SK-N-SH (cell line): ENCODE measurements around the gene SENP8. TPM values are rescaled to one million over a fixed set of nuclear protein-coding genes. Genes with fewer than 3 reads are reported as not detected.

Experiments used
- CTCF ChIA-PET: fragments of 300-600, 350-600 bp; formaldehyde crosslinking; extraction: SDS; loops from one replicate; lab custom pipeline; 2021; lab: Yijun Ruan, JAX
- POLR2A ChIA-PET: fragments of 350-600 bp; sonication (Branson Sonifier 250); formaldehyde crosslinking; extraction: SDS; loops from one replicate; lab custom pipeline; 2020; ENCODE audit warnings: antibody characterized with exemption, inconsistent platforms; lab: Yijun Ruan, JAX
- DNase-seq: peaks from one replicate; pipeline ENCODE4 v3.0.0; 2012
- H2AFZ ChIP-seq: fragments of 200-600 bp; sonication (generic); 2 replicates; pipeline ENCODE4 v1.8.1; 2016; ENCODE audit warnings: antibody characterized with exemption, mild to moderate bottlenecking, low read depth
- H3F3A ChIP-seq: fragments of 200-600 bp; sonication (generic); replicated peaks from 2 replicates; pipeline ENCODE3; 2016; ENCODE audit warnings: antibody characterized with exemption, mild to moderate bottlenecking; ENCODE audit not compliant: insufficient read depth
- H3K27ac ChIP-seq, 2 experiments: fragments of 200-500 bp in 1 of 2; fragments of 200-600 bp in 1 of 2; sonication (Bioruptor generic) in 1 of 2; sonication (generic), shearing (Covaris generic) in 1 of 2; 2 replicates each; pipeline versions ENCODE4 v1.5.1 to v1.6.1; 2014 to 2016; ENCODE audit warnings: low read depth in 2 of 2, inconsistent platforms in 1 of 2, low read length in 1 of 2, mild to moderate bottlenecking in 1 of 2, mixed read lengths in 1 of 2
- H3K27me3 ChIP-seq: fragments of 200-600 bp; sonication (generic), shearing (Covaris generic); 2 replicates; pipeline ENCODE4 v1.6.1; 2016; ENCODE audit warnings: mixed run types; ENCODE audit not compliant: insufficient read depth
- H3K36me3 ChIP-seq, 2 experiments: fragments of 200-500 bp in 1 of 2; fragments of 200-600 bp in 1 of 2; sonication (Bioruptor generic) in 1 of 2; sonication (generic) in 1 of 2; replicated peaks in 1 of 2; 2 replicates each; pipeline versions ENCODE3 to v1.5.1; 2014 to 2016; ENCODE audit warnings: low read length in 1 of 2, mild to moderate bottlenecking in 1 of 2; ENCODE audit not compliant: insufficient read depth in 2 of 2, control insufficient read depth in 1 of 2
- H3K4me1 ChIP-seq, 2 experiments: fragments of 200-500 bp in 1 of 2; fragments of 200-600 bp in 1 of 2; sonication (Bioruptor generic) in 1 of 2; sonication (generic), shearing (Covaris generic) in 1 of 2; 2 replicates each; pipeline versions ENCODE4 v1.5.1 to v1.6.1; 2014 to 2016; ENCODE audit warnings: low read depth in 1 of 2, low read length in 1 of 2, mixed run types in 1 of 2; ENCODE audit not compliant: insufficient read depth in 2 of 2, control insufficient read depth in 1 of 2
- H3K4me2 ChIP-seq: fragments of 200-600 bp; sonication (generic), shearing (Covaris generic); 2 replicates; pipeline ENCODE4 v1.6.1; 2017; ENCODE audit warnings: mixed run types
- H3K4me3 ChIP-seq, 2 experiments: fragments of 200-500 bp in 1 of 2; fragments of 200-600 bp in 1 of 2; sonication (Bioruptor generic) in 1 of 2; sonication (generic), shearing (Covaris generic) in 1 of 2; 2 replicates each; pipeline versions ENCODE4 v1.5.1 to v1.8.1; 2014 to 2016; ENCODE audit warnings: low read depth in 2 of 2, inconsistent platforms in 1 of 2, low read length in 1 of 2, mild to moderate bottlenecking in 1 of 2, mixed read lengths in 1 of 2, moderate library complexity in 1 of 2
- H3K79me2 ChIP-seq: fragments of 200-600 bp; sonication (generic); 2 replicates; pipeline ENCODE4 v1.8.1; 2017; ENCODE audit warnings: mild to moderate bottlenecking; ENCODE audit not compliant: insufficient read depth
- H3K9ac ChIP-seq: fragments of 200-600 bp; sonication (generic); 2 replicates; pipeline ENCODE4 v1.6.1; 2017; ENCODE audit warnings: mixed run types
- H3K9me2 ChIP-seq: fragments of 200-600 bp; sonication (generic); 2 replicates; pipeline ENCODE4 v1.6.1; 2017; ENCODE audit warnings: mixed run types
- H3K9me3 ChIP-seq: fragments of 200-600 bp; sonication (generic); 2 replicates; pipeline ENCODE4 v1.6.1; 2017; ENCODE audit warnings: mixed run types, mild to moderate bottlenecking, moderate library complexity
- H4K20me1 ChIP-seq: fragments of 200-600 bp; sonication (generic); 2 replicates; pipeline ENCODE4 v1.6.1; 2017; ENCODE audit warnings: mild to moderate bottlenecking, mixed run types; ENCODE audit not compliant: insufficient read depth
- CHD2 ChIP-seq: fragments of 150-350 bp; IDR thresholded peaks from 2 replicates; pipeline ENCODE4 v1.6.1; 2018; ENCODE audit warnings: low read length; ENCODE audit not compliant: partially characterized antibody
- CTCF ChIP-seq: fragments of 200-600 bp; sonication (generic); IDR thresholded peaks from 2 replicates; pipeline ENCODE4 v1.6.1; 2017; ENCODE audit warnings: antibody characterized with exemption, mild to moderate bottlenecking, moderate library complexity
- ELF1 ChIP-seq: IDR thresholded peaks from 2 replicates; pipeline ENCODE4 v1.4.0; 2012
- EP300 ChIP-seq, 2 experiments: IDR thresholded peaks; 2 replicates each; pipeline versions ENCODE4 v1.4.0 to v1.6.1; 2012; ENCODE audit warnings: borderline replicate concordance in 1 of 2, low read depth in 1 of 2, low read length in 1 of 2
- EZH2phosphoT487 ChIP-seq: fragments of 200-600 bp; sonication (generic); IDR thresholded peaks from 2 replicates; pipeline ENCODE4 v1.6.1; 2017; ENCODE audit warnings: low read depth, mixed run types, mild to moderate bottlenecking, antibody characterized with exemption, moderate library complexity, borderline replicate concordance
- FOXM1 ChIP-seq: IDR thresholded peaks from 2 replicates; pipeline ENCODE4 v1.4.0; 2012; ENCODE audit warnings: low read depth, mild to moderate bottlenecking
- GABPA ChIP-seq: IDR thresholded peaks from 2 replicates; pipeline ENCODE4 v1.4.0; 2012; ENCODE audit warnings: low read depth, mild to moderate bottlenecking
- JUND ChIP-seq: IDR thresholded peaks from 2 replicates; pipeline ENCODE4 v1.4.0; 2012
- MEF2A ChIP-seq: IDR thresholded peaks from 2 replicates; pipeline ENCODE4 v1.4.0; 2012; ENCODE audit warnings: low read depth, borderline replicate concordance
- MXI1 ChIP-seq: IDR thresholded peaks from 2 replicates; pipeline ENCODE4 v1.6.1; 2012; ENCODE audit warnings: mild to moderate bottlenecking, low read depth, low read length, improper control_type of control experiment
- POLR2AphosphoS5 ChIP-seq: IDR thresholded peaks from 2 replicates; pipeline ENCODE4 v1.6.1; 2012; ENCODE audit warnings: low read depth, low read length
- RAD21 ChIP-seq: IDR thresholded peaks from 2 replicates; pipeline ENCODE4 v1.6.1; 2012; ENCODE audit warnings: mild to moderate bottlenecking, low read length
- RCOR1 ChIP-seq: fragments of 150-350 bp; IDR thresholded peaks from 2 replicates; pipeline ENCODE4 v1.6.1; 2017; ENCODE audit warnings: antibody characterized with exemption, low read length
- REST ChIP-seq: IDR thresholded peaks from 2 replicates; pipeline ENCODE4 v1.6.1; 2012; ENCODE audit warnings: mild to moderate bottlenecking, low read depth, low read length, moderate library complexity
- RXRA ChIP-seq: IDR thresholded peaks from 2 replicates; pipeline ENCODE4 v1.4.0; 2012; ENCODE audit warnings: low read depth, mild to moderate bottlenecking, borderline replicate concordance
- TAF1 ChIP-seq: IDR thresholded peaks from 2 replicates; pipeline ENCODE4 v1.6.1; 2012; ENCODE audit warnings: low read depth, mild to moderate bottlenecking, low read length, moderate library complexity, borderline replicate concordance
- TCF12 ChIP-seq: IDR thresholded peaks from 2 replicates; pipeline ENCODE4 v1.4.0; 2012
- YY1 ChIP-seq: IDR thresholded peaks from 2 replicates; pipeline ENCODE4 v1.4.0; 2012; ENCODE audit warnings: low read depth, mild to moderate bottlenecking
- ZBTB33 ChIP-seq: IDR thresholded peaks from 2 replicates; pipeline ENCODE4 v1.4.0; 2012; ENCODE audit warnings: low read depth, borderline replicate concordance
- WGBS: methylation state at CpG from one replicate; pipeline ENCODE4 v1.1.6; 2017; ENCODE audit warnings: low lambda C conversion rate; 5-methylcytosine and 5-hydroxymethylcytosine counted together
- polyA plus RNA-seq, 3 experiments: library from polyadenylated mRNA; depleted of rRNA; stranded (reverse); fragments of >200 nt; gene quantifications; 2 replicates each; pipeline ENCODE4 v1.2.3, GENCODE V29; 2012

The SENP8 gene
- polyA plus RNA-seq, 1 of the 3 experiments (the other 2 are of a cell fraction), result 1.4 TPM

GRCh38 chr15:72167445-72167844, 49.2 kb downstream of the SENP8 start:
- H3K27me3 ChIP-seq, result no peaks in the 10 kb centered on the region

GRCh38 chr15:72168131-72168807, 50.1 kb downstream of the SENP8 start:
- H3F3A ChIP-seq, result no peaks in the 10 kb centered on the region
- H2AFZ ChIP-seq, result no peak overlapping the region
- CTCF ChIA-PET, result interaction anchor here (0.7 to 3.5 kb wide), 3 partner anchors 12 to 424 kb away, joined by 4 to 23 read pairs (median 4); no protein-coding TSS in a partner anchor
- WGBS, result 62% methylated on average over 7 of the region's 7 CpGs
- H3K4me3 ChIP-seq, result no peak overlapping the region
- H3K79me2 ChIP-seq, result no peaks in the 10 kb centered on the region
- H3K9me2 ChIP-seq, result no peaks in the 10 kb centered on the region
- no peaks in the 10 kb centered on the region for H4K20me1 ChIP-seq
- H3K9me3 ChIP-seq, result no peaks in the 10 kb centered on the region
- H3K4me1 ChIP-seq, result peaks cover 0 to 6% of the 10 kb centered on the region in 2 experiments; a peak in 1 of 4 replicates
- H3K27ac ChIP-seq, result no peak overlapping the region
- TF ChIP-seq EP300 (IDR thresholded peaks at IDR 0.05; ENCODE audit: borderline replicate concordance in 1 of 2, low read depth in 1 of 2, low read length in 1 of 2) (no peak), ZBTB33 (no peak), TAF1 (no peak), RCOR1 (no peak), CHD2 (no peak), FOXM1 (no peak), EZH2phosphoT487 (no peak), RXRA (no peak), GABPA (no peak), TCF12 (no peak), RAD21 (no peak), MXI1 (no peak), POLR2AphosphoS5 (no peak), ELF1 (no peak), REST (no peak), CTCF (no peak)
- H3K9ac ChIP-seq, result no peak overlapping the region
- no peaks in the 10 kb centered on the region for H3K27me3 ChIP-seq
- DNase-seq, result no peak
- POLR2A ChIA-PET, result no interaction called here
- no peaks in the 10 kb centered on the region for H3K36me3 ChIP-seq
- no peak overlapping the region for H3K4me2 ChIP-seq

More at GRCh38 chr15:72167445-72167844, 49.2 kb downstream of the SENP8 start:
- TF ChIP-seq JUND, result no peak
- TF ChIP-seq RXRA, result no peak
- TF ChIP-seq MXI1, result no peak
- no peak for TF ChIP-seq RAD21
- no peak for TF ChIP-seq YY1
- TF ChIP-seq EP300 (IDR thresholded peaks at IDR 0.05; ENCODE audit: borderline replicate concordance in 1 of 2, low read depth in 1 of 2, low read length in 1 of 2), result no peak
- no peak for TF ChIP-seq MEF2A
- H3K4me2 ChIP-seq, result no peak overlapping the region
- 88% methylated on average over 5 of the region's 6 CpGs for WGBS
- H3K4me1 ChIP-seq, result peaks cover 0 to 6% of the 10 kb centered on the region in 2 experiments; a peak in 1 of 4 replicates
- no peaks in the 10 kb centered on the region for H3K79me2 ChIP-seq
- no peak overlapping the region for H2AFZ ChIP-seq
- POLR2A ChIA-PET, result no interaction called here
- no peaks in the 10 kb centered on the region for H3F3A ChIP-seq
- no peak overlapping the region for H3K4me3 ChIP-seq
- H3K9ac ChIP-seq, result no peak overlapping the region
- H3K27ac ChIP-seq, result no peak overlapping the region
- CTCF ChIA-PET, result interaction anchor here (3.5 kb wide), 1 partner anchor 11 kb away, joined by 23 read pairs; no protein-coding TSS in a partner anchor
- H4K20me1 ChIP-seq, result no peaks in the 10 kb centered on the region
- no peak for DNase-seq
- H3K36me3 ChIP-seq, result no peaks in the 10 kb centered on the region
- H3K9me3 ChIP-seq, result no peaks in the 10 kb centered on the region
- H3K9me2 ChIP-seq, result no peaks in the 10 kb centered on the region
